ENCODE results near the gene DENND6A.
"Not testable (repeated sequence)": the region's sequence is repeated elsewhere in the genome, so short reads cannot be mapped to it uniquely, and the experiment has no call there.

DENND6A gene

DNA sequence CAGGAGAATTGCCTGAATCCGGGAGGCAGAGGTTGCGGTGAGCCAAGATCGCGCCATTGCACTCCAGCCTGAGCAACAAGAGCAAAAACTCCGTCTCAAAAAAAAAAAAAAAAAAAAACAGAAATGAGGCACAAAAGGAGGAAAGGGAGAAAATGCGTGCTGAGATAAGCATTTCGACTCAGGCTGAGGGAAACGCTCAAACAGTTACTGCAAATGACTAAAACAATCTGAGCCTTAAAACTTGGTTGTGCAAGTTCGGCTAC lies 813 bp downstream of the DENND6A start:
- not testable (repeated sequence) for DNase-seq

DNA sequence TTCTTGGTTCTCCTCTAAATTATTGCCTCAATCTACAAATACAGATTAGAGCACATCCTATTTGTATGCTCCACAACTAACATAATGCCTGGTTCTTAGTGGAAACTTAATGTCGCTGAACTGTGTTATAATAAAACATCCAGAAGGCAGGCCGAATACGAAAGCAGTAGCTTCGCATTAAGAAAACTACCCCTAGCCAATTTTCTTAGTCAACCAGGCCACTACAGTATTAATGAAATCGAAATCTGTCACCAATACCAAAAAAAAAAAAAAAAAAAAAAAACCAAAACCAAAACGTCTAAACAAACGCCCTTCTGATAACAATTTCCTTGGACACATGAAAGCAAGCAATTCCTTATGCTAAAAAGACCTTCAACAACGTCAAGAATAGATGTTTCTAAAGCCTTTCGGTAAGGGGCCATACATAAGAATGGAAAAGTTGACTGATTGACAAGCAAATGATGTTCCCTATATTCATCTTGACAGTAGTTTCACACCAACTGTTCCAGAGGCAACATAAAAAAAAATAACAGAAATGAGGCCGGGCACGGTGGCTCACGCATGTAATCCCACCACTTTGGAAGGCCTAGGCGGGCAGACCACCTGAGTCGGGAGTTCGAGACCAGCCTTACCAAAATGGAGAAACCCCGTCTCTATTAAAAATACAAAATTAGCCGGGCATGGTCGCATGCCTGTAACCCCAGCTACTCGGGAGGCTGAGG lies 1.3 kb downstream of the DENND6A start:
- DNase-seq: peak; percentile 62

DNA sequence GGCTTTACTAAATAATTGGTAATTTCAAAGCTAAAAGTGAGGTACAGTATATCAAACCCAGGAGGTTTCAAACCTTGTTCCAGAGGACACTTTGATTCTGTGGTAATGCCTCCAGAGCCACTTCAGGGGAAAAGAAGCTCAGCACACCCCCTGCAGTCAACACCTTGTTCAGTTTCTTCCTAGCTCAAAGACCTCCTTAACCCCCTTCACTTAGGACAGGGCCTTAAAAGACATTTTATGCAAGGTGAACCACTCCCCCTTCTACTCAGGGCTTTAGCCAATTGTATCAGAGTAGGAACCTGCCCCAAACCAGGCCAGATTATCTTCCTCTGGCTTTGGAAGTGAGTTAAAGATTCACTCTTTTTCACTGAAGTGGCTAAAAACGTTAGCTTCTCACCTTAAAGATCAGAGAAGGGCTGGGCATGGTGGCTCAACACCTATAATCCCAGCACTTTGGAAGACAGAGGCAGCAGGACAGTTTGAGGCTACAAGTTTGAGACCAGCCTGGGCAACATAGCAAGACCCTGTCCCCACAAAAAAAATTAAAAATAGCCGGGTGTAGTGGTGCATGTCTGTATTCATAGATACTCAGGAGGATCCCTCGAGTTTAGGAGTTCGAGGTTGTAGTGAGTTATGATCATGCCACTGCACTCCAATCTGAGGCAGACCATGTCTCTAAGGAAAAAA lies 3.4 kb downstream of the DENND6A start:
- no peak for DNase-seq

DNA sequence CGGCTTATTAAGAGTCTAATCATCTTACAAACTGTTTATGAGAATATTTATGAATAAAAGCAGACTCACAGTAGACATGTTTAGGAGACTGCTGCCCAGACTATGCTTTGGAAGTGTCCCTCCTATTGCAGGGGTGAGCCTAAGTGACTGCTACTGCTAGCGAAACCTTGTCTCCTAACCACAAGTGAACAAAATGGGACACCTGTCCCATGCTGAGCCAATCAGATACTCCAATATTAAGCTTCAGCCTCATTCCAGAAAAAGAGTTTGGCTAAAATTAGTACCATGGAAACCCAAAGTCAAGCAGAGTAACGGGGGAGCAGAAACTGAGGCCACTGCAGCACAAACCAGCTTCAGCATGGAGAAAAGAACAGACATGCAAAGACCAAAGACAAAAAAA lies 4.6 kb downstream of the DENND6A start:
- DNase-seq: no peak

DNA sequence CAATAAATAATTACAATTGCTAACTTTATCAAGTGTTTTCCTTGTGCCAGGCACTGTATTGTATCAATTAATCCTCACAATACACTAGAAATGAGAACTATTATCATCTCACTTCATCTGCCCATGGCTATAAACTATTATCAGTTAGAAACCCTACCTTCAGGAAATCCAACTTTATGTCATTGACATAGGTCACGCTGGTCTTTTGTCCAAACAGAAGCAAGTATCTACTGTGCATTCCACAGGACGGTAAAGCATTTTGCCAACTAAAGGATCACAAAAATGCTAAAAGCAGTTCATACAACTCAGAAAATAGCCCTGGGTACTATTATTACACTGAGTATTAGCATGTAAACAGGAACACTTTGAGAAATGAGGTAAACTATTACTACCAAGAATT lies 9.6 kb downstream of the DENND6A start:
- DNase-seq: no peak

DNA sequence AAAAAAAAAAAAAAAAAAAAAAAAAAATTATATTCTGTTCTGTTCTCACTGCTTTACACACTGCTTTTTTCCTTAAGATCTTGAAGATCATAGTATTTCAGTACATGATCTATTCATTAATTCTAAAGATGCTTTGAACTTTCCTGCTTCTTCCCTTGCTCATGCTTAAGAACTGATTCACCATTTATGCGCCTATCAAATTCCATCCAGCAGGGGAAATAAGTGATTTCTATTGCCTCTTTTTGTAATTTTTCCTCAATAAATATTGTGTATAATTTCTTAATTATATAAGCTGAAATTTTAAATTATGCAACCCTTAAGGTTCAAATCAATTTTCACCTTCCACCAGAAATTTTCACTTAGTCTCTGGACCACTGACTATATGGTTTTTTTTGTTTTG lies 10.6 kb downstream of the DENND6A start:
- DNase-seq: no peak

DNA sequence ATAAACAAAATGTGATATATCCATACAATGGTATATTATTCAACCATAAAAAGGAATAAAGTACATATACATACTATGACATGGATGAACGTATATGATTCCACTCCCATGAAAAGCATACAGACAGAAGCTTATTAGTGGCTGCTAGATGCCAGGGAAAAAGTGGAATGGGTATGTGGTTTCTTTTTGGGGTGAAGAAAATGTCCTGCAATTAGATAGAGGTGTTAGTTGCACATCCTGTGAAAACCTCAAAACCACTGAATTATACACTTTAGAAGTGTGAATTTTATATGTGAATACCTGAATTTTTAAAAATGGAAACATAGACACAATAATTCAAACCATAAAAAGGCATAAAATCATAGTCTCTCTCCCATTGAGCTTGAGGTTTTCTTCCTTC lies 11.2 kb downstream of the DENND6A start:
- DNase-seq: no peak

DNA sequence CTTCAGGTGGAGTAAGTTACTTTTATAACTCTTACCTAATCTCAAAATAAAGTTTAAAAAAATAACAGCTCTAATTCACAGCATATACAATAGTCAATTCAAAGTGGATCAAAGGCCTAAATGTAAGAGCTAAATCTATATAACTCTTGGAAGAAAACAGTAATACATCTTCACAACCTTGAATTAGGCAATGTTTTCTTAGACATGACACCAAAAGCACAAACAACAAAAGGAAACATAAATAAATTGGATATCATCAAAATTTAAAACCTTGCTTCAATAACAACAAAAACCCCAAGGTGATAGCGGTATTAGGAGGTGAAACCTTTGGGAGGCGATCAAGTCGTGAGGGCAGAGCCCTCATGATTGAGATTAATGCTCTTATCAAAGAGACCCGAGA lies 12.8 kb downstream of the DENND6A start:
- no peak for DNase-seq

DNA sequence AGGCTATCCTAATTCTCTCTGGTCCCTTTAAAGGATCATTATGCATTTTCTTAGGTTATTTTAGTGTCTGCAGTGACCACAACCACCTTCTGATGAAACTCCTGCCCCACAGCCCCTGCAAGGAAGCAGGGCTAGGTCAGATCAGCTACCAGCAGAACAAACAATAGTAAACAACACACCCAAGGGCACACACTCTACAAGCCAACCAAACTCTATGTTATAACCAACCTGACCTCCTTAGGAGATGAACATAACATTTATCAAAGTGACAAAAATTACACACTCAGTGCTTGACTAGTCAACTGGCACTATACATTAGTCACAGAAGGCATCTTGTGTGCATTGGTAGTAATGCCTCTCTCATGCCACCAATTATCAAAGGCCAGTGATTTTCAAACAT lies 17.3 kb downstream of the DENND6A start:
- DNase-seq: no peak

DNA sequence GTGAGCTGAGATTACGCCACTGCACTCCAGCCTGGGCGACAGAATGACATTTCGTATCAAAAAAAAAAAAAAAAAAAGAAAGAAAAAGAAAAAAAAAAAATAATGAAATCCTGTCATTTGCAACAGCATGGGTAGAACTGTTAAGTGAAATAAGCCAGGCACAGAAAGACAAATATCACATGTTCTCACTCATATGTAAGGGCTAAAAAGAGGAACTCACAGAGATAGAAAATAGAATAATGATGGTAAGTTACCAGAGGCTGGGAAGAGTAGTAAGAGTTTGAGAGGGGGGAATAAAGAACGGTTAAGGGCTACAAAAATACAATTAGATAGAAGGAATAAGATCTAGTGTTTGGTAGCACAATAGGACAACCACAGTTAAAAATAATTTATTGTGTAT lies 19.7 kb downstream of the DENND6A start:
- no peak for DNase-seq

DNA sequence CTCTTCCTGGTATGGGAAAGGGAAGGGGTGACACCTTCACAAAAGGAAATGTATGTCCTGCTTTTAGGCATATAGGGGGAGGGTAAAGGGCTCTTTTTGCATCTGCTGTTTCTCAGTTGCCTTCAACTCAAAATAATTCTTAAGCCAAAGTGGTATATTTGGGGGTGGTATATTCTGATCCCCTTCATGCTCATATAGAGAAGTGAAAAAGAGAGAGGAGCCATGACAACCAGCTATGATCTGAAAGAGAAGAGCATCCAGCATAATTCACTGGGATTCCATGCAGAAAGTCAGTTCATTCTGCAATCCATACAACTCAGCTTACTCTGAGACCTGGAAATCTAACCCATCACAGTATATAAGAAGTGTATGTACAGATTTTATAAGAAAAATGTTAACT lies 22.3 kb downstream of the DENND6A start:
- DNase-seq: no peak

DNA sequence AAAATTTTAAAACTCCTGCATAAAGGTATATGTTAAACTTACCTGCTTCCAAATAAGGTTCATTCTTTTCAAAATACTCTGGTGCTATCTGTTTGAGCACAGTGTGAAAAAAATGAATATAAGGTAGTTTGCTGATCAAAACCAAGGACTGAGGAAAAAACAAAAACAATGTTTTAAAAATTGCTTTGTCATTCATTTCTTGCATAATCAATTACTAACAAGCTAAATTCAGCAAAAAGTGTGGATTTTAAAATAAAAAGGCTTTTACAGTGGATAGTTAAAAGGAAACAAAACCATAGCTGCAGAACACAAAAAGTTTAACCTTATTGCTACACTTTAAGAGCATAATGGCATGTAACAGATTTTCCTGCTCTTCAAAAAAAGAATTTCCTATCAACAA lies 31.5 kb downstream of the DENND6A start:
- DNase-seq: no peak

DNA sequence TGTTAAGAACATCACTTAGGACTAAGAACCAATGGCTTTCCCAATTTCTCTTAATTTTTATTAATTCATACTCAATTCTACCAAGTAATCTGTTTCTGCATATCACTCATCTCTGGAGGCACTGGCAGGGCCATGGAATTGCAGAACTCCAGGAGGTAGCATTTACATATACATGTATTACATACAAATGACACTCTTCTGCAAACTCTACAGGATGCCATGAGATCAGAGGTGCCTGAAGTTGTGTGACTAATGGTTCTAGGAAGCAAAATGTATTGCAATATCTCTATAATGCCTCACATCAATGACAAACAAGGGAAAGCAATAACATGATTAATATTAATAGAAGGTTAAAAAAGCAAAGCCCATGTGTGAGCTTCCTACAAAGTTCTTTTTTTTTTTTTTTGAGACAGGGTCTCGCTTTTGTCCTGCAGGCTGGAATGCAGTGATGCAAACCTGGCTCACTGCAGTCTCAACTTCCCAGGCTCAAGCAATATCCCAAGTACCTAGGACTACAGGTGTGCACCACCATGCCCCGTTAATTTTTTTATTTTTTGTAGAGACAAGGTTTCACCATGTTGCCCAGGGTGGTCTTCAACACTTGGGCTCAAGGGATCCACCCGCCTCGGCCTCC lies 33.0 kb downstream of the DENND6A start:
- no peak for DNase-seq

DNA sequence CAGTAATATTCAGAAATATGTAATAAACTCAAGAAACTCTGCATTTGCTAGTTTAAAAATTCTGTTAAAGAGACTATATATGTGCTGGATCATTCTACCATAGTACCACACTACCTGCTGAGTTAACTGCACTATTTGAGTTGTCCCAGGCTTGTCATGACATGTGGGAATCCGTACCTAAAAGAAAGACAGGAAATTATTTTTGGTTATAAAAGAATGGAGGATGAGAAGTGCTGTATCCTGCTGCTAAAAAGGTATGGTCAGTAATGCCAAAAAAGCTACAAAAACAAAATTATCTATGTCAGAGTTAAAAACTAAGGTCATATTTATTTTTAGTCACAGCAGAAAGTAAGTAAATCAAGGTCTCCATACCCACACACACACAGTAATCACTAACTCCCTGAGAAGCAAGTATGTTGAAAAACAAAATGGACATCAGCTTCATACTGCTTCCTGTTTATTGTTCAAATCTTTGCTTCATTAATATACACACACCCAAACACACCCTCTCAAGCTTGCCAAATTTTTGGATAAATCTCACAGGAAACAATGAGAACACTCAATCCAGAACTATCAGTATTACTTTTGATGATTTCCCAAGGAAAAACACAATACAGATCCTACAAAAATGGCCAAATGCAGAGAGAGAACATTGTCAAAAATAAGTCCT lies 33.7 kb downstream of the DENND6A start:
- no peak for DNase-seq

DNA sequence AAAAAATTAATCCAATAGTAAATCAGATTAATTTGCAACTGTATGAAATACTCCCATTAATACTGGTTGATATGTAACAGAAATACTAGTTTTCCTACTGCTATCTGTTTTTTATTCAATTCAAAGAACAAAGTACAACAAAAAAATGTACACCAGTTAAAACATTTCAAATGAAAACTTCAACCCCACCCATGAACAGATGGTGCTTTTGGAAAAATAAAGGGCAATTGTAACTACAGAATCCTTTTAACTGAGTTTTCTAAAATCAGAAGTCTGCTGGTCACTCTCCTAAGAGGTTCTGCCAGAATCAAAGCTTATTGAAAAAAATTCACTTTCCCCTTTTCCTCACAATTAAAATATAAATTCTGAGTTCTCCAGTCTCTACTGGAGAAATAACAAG lies 34.3 kb downstream of the DENND6A start:
- DNase-seq: no peak

DNA sequence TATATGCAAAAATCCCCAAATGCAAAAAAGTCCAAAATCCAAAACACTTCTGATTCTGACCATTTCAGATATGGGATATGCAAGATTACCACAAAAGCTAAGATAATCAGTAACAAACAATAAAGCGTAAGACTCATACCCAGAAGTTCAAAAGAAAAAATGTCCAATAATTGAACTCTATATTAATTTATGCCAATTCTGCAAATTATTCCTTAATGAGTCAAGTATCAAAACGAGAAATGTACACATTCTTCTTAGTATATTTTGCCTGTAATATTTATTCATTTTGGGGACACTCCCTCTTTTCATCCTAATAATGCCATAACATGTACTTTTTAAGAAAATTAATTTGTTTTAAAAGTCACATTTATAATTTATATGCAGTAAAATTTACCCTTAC lies 37.1 kb downstream of the DENND6A start:
- no peak for DNase-seq

DNA sequence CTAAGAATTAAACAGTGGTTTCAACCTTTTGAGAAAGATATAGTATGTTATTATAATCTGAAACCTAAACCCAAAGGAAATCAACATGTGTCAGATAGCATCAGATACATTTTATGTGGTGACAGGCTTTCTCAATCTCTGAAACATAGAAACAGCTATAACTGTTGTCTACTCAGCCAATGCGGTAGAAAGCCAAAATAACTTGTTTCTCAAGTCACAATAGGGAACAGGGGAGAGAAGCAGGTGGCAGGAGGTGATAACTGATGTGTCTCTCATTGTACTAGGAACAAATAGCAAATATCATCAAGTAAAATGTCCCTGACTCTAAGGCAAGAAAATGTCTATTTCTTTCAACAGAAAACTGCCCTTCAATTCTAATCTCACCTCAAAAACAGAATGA lies 38.6 kb downstream of the DENND6A start:
- no peak for DNase-seq

DNA sequence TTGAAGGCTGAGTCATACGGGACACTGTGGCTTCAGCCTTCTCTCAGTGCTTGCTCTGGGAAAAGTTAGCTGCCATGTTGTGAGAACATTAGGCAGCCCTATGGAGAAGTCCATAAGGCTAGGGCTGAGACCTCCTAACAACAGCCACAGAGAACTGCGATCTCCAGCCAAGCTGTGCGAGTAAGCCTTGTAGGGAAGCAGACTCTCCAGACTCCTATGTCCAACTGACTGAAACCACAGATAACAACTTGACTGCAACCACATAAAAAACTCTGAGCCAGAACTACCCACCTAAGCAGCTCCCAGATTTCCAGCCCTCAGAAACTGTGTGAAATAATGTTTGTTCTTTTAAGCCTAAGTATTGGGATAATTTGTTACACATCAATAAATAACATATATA lies 40.7 kb downstream of the DENND6A start:
- DNase-seq: no peak

DNA sequence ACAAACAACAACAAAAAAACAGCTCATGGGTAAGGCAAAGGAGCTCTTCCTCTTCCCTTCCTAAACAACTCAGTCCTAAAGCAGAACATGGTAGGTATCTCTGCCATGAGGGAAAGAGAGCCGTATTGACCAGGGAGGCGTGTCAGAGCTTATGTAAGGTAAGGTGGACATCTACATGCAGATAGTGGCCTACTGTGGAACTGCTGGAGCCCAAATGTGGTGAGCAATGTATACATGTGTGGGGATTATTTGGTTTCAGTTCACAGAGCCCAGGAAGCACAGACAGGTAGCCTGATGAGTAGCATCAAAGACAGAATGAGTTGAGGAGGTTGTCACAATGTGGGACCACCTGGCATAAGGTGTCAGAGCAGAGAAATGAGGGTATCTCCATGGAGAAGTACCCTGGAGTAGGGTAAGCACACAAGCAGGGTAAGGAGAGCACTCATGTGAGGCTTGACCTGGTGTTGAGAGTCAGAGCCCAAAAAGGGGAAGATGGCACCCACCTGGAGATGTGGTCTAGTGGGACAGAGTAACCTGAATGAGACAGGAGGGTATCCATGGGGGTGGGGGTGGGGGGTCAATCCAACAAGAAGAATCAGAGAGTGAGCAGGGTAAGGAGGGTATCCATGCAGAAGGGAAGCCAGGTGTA lies 45.5 kb downstream of the DENND6A start:
- DNase-seq: no peak

DNA sequence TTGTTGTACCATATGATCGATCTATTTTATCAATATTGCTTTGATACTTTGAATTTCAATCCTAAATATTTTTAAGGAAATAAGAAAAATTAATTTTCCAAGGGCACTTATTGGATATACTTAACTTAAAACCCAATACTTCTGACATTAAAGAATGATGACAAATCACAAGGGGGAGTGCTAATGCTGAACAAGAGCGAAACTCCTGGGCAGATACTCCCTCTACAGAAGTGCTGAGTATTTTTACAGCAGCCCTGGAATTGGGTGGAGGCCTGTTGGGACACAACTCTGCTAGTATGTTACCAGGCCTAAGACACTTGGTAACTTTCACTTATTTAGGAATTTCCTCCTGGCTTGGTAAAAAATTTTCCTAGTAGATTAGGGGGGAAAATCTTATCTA lies 46.2 kb downstream of the DENND6A start:
- DNase-seq: no peak

DNA sequence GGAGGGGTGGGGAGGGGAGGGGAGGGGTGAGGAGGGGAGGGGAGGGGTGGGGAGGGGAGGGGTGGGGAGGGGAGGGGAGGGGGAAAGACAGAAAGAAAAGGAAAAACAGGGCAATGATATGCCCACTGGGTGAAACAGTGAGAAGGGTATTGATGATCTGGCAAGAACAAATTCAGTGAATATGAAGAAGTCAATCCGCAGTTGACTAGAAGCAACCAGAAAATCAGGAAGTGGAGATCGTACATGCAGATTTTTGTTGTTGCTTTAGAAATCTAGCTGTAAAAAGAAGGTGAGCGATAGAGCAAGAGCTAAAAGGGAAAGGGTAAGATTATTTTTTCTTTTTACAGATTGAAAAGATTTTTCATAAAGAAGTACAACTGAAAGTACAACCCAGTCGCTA lies 48.1 kb downstream of the DENND6A start:
- DNase-seq: no peak

DNA sequence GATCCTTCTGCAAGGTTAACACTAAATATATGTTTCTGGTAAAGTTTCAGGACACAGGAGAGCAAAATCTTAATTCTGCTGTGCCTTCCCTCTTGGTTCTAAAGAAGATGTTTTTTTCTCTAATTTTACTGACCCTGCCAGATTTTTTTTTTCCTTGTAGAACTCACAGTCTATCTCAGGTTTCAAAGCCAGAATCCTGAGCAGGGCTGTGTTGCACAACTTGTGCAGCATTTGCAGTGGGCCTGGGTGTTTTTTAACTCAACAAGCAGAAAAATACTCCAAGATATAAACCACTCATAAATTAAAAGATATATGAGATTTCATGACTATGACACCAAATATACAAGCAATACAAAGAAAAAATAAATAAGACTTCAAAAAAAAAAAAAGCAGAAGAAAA lies 55.5 kb downstream of the DENND6A start:
- DNase-seq: no peak

DNA sequence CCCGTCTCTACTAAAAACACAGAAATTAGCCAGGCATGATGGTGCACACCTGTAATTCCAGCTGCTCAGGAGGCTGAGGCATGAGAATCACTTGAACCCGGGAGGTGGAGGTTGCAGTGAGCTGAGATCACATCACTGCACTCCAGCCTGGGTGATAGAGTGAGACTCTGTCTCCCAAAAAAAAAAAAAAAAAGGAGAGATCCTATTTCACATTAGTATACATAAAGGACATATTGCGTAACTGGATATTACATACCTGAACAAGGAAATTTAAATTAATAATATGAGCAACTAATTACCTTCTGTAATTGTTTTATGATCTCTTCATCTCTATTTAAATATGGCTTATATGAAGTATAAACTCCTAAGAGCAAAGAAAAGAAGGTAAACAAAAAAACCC lies 58.6 kb downstream of the DENND6A start:
- not testable (repeated sequence) for DNase-seq

DNA sequence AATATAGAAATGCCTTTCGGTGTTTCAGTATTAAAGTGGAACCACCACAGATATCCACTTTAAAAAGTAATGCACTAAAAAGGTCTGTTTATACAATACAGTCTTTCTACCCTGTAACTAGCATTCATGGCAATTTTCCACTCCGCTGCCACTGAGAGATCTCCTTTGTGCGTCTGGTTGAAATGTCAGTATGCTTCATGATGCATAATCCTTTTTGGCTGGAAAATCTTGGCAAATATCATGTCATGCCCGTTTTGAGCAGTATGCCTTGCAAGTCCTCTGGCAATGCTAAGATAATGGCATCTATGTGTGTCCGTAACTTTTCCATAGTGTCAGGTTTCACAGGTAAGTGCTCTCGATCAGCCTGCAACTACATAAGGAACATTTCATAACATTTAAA lies 64.9 kb downstream of the DENND6A start:
- DNase-seq: no peak

Measured in activated CD8-positive, alpha-beta memory T cell treated with anti-CD3 and anti-CD28 coated beads, Interleukin-2, amount 50 U/mL, for 48 hours (primary cell).